Spinal cord (tissue), 10 donors: ENCODE results near the gene BAD. TPM values are rescaled to one million over a fixed set of nuclear protein-coding genes. Genes with fewer than 3 reads are reported as not detected.
A peak's percentile ranks its signal among the peaks of the same experiment; 100 is the strongest.
"Not testable (repeated sequence)": the region's sequence is repeated elsewhere in the genome, so short reads cannot be mapped to it uniquely, and the experiment has no call there.

Experiments used
- DNase-seq, 6 donors: peaks; one replicate each; pipeline versions ENCODE4 v3.0.0 to v3.0.0-alpha.2; 2013 to 2015; ENCODE audit warnings: low spot score in 6 of 6, low read depth in 4 of 6
- H3K27ac ChIP-seq: one replicate; pipeline ENCODE4 v1.5.1; 2013; ENCODE audit warnings: low read depth, low read length, control low read depth
- H3K27me3 ChIP-seq: one replicate; pipeline ENCODE4 v1.6.1; 2013; ENCODE audit warnings: low read length; ENCODE audit not compliant: control insufficient read depth, insufficient read depth
- H3K36me3 ChIP-seq: one replicate; pipeline ENCODE4 v1.6.1; 2013; ENCODE audit warnings: low read length; ENCODE audit not compliant: control insufficient read depth, insufficient read depth
- H3K4me1 ChIP-seq: one replicate; pipeline ENCODE4 v1.6.1; 2013; ENCODE audit warnings: low read length; ENCODE audit not compliant: control insufficient read depth, insufficient read depth
- H3K4me3 ChIP-seq: one replicate; pipeline ENCODE4 v1.5.1; 2013; ENCODE audit warnings: low read depth, low read length, control low read depth
- H3K9me3 ChIP-seq: one replicate; pipeline ENCODE4 v1.6.1; 2013; ENCODE audit warnings: low read length; ENCODE audit not compliant: control insufficient read depth, insufficient read depth
- WGBS: methylation state at CpG from one replicate; pipeline ENCODE4 v1.1.5; 2013; ENCODE audit warnings: missing lambda C conversion rate; ENCODE audit not compliant: insufficient coverage; 5-methylcytosine and 5-hydroxymethylcytosine counted together
- long read RNA-seq, 4 donors: transcript quantifications; one replicate each; lab custom pipeline, GENCODE V29; 2026
- polyA plus RNA-seq, 2 donors: library from polyadenylated mRNA; unstranded; fragments of 120-200 nt; gene quantifications; one replicate each; pipeline ENCODE4 v1.2.1, GENCODE V29; 2013; ENCODE audit not compliant: insufficient read length in 2 of 2
- total RNA-seq, 2 donors: library from RNA; depleted of rRNA in 1 of 2; stranded (reverse); fragments of 120-200 nt in 1 of 2; fragments of >200 nt in 1 of 2; gene quantifications; one replicate each; pipeline versions ENCODE4 v1.2.3 to v1.2.4, GENCODE V29; 2013 to 2014
- donor health status: healthy.

BAD gene
- total RNA-seq (100 to 1,000 TPM in 1 of 2 donors, 10 to 100 TPM in 1; 41.5 to 123 TPM), polyA plus RNA-seq (100 to 1,000 TPM in 1 of 2 donors, 10 to 100 TPM in 1; 97.7 to 104 TPM)
- long read RNA-seq, donor 1, transcript BAD-203 (3 exons, 1,157 nt), result minor isoform, 18 of 142 reads
- long read RNA-seq, donor 1, transcript BAD-201 (4 exons, 929 nt), result major isoform, 69 of 142 reads
- long read RNA-seq, donor 1, partial matches to known transcripts, result 44 of 142 reads
- long read RNA-seq, donor 1, other reads (novel, unspliced or antisense), result 6 of 142 reads
- long read RNA-seq, donor 2, transcript BAD-203 (3 exons, 1,157 nt), result minor isoform, 5 of 55 reads
- long read RNA-seq, donor 2, transcript BAD-201 (4 exons, 929 nt), result major isoform, 22 of 55 reads
- long read RNA-seq, donor 2, partial matches to known transcripts, result 26 of 55 reads
- long read RNA-seq, donor 2, other reads (novel, unspliced or antisense), result 0 of 55 reads
- long read RNA-seq, donor 3, transcript BAD-201 (4 exons, 929 nt), result major isoform, 22 of 38 reads
- long read RNA-seq, donor 3, transcript BAD-203 (3 exons, 1,157 nt), result minor isoform, 8 of 38 reads
- long read RNA-seq, donor 3, partial matches to known transcripts, result 5 of 38 reads
- long read RNA-seq, donor 3, other reads (novel, unspliced or antisense), result 0 of 38 reads
- long read RNA-seq, donor 4, transcript BAD-201 (4 exons, 929 nt), result major isoform, 80 of 121 reads
- long read RNA-seq, donor 4, transcript BAD-205 (2 exons, 325 nt), result minor isoform, 7 of 121 reads
- long read RNA-seq, donor 4, transcript BAD-203 (3 exons, 1,157 nt), result minor isoform, 33 of 121 reads
- long read RNA-seq, donor 4, partial matches to known transcripts, result 0 of 121 reads
- long read RNA-seq, donor 4, other reads (novel, unspliced or antisense), result 0 of 121 reads

GRCh38 chr11:64284048-64284961, at the start of gene BAD:
Gene BAD (minus strand): TSS chr11:64284665. CDS start chr11:64284368, 297 bp downstream.
- Histone ChIP-seq H3K36me3 (peaks cover 64% of the 10 kb centered on the region), H3K27me3 (no peaks in the 10 kb centered on the region), H3K27ac (peak within 1 kb of the TSS; percentile 99), H3K4me1 (peaks cover 42% of the 10 kb centered on the region), H3K4me3 (peak within 1 kb of the TSS; percentile 74), H3K9me3 (no peaks in the 10 kb centered on the region)
- DNase-seq, result peak; percentile 82 to 98 (median 90)
- 5% methylated on average over 33 of the region's 44 CpGs for WGBS

DNA sequence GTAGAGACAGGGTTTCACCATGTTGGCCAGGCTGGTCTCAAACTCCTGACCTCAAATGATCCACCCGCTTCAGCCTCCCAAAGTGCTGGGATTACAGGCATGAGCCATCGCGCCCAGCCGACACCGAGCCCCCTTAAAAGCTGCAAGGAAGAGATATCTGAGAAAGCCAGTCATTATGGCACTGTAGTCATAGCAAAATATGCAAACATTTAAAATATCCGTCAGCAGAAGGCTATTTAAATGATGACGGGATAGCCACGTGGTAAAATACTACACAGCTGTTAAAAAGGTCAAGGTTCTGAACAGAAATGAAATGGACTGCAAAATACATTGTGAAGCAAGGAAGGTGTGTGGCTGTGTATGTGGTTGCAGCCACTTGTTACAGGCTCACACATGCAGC, 49.1 kb upstream of the BAD start:
- DNase-seq, result no peak
- Histone ChIP-seq H3K4me1 (peaks cover 7% of the 10 kb centered on the region), H3K27me3 (no peaks in the 10 kb centered on the region), H3K4me3 (no peak overlapping the region), H3K36me3 (peaks cover 3% of the 10 kb centered on the region), H3K9me3 (no peaks in the 10 kb centered on the region), H3K27ac (no peak overlapping the region)
- WGBS, result 80% methylated on average over 2 of the region's 8 CpGs

DNA sequence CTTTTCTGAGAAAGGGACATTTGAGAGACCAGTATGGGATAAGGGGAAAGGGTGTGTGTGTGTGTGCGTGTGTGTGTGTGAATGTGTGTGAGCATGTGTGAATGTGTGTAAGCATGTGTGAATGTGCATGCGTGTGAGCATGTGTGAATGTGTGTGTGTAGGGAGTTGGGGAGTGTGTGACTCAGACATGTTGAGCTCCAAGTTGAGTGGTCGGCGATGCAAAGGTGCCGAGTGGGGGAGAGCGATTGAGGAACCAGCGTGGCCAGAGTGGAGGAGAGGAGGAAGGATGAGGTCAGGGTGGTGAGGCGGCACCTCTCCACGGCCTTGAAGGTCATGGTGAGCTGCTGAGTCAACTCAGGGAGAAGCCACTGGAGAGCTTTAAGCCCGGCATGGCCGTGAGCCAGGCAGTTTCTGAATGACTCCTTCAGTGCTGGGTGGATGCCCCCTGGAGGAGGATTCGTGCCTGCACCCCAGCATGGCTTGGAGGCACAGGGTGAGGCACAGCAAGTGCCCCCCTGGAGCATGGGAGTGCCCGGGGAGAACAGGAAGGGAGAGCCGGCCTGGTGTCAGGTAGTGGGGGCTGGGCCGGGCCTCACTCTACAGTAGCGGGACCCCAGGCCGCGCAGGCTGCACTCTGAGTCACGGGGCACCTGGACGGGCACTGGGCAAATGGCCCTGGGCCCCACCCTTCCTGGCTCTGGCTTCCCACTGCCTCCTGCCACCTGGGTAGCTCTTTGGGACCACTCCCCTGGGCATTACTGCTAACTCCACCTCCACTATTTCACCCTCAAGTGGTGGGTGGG, 47.3 kb upstream of the BAD start:
- Histone ChIP-seq H3K27me3 (no peaks in the 10 kb centered on the region), H3K36me3 (peaks cover 3% of the 10 kb centered on the region), H3K9me3 (no peaks in the 10 kb centered on the region), H3K27ac (no peak overlapping the region), H3K4me1 (peaks cover 7% of the 10 kb centered on the region), H3K4me3 (no peak overlapping the region)
- WGBS, result 55% methylated on average over 20 of the region's 20 CpGs
- DNase-seq, result peak in 2 of 6 donors; percentile 18 to 52

DNA sequence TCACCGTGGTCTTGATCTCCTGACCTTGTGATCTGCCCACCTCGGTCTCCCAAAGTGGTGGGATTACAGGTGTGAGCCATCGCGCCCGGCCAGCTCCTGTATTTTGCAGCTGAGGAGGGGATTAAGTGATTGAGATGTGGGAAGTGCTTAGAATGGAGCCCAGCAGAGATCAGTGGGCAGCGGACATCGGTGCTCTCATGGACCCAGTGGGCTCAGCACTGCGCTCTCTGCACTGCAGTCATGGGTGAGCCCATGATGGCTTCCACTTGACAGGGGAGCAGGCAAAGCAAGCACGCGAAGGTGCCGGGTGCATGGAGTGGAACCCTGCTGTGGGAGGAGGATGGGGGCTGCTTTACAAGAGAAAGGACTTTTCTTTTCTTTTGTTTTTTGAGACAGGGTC, 46.4 kb upstream of the BAD start:
- Histone ChIP-seq H3K27me3 (no peaks in the 10 kb centered on the region), H3K4me3 (no peak overlapping the region), H3K27ac (no peak overlapping the region), H3K9me3 (no peaks in the 10 kb centered on the region), H3K4me1 (peaks cover 7% of the 10 kb centered on the region), H3K36me3 (peaks cover 3% of the 10 kb centered on the region)
- no peak for DNase-seq
- 69% methylated on average over 10 of the region's 11 CpGs for WGBS

DNA sequence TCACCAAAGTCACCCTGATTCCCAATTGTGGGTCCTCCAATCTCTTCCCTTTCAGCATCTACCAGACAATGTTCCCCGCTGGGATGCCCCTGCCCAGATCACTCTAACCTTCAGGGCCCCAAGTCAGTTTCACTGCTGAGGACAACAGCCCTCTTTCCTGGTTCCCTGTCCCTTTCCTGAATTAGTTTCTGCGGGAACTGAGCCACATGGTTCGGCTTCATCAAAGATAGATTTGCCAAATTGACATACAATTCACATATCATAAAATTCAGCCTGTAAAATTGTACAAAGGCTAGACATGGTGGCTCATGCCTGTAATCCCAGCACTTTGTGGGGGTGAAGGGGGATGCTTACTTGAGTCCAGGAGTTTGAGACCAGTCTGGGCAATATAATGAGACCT, 43.5 kb upstream of the BAD start:
- no peak for DNase-seq
- Histone ChIP-seq H3K36me3 (peaks cover 16% of the 10 kb centered on the region), H3K9me3 (no peaks in the 10 kb centered on the region), H3K27ac (no peak overlapping the region), H3K27me3 (no peaks in the 10 kb centered on the region), H3K4me3 (no peak overlapping the region), H3K4me1 (peaks cover 7% of the 10 kb centered on the region)
- 84% methylated on average over 3 of the region's 3 CpGs for WGBS

DNA sequence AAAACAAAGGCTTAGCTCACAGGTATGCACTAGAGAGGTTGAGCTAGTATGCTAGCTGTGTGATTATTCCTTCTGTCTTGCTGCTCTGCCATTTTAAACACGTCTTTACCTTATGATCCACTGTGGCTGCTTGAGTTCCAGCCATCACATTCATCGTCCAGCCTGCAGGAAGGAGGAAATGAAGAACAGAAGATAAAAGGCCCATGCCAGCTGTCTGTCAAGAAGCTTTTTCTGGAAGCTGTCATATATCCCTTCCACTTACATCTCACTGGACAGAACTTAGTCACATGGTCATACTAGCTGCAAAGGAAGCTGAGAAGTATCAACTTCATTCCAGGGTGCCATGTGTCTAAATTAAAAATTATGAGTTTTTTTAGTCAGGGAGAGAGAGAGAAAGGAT, 42.9 kb upstream of the BAD start:
- H3K27ac ChIP-seq, result no peak overlapping the region
- peaks cover 7% of the 10 kb centered on the region for H3K4me1 ChIP-seq
- no peak overlapping the region for H3K4me3 ChIP-seq
- no CpG with 5 or more reads among the region's 2 CpGs for WGBS
- H3K9me3 ChIP-seq, result no peaks in the 10 kb centered on the region
- DNase-seq, result no peak
- no peaks in the 10 kb centered on the region for H3K27me3 ChIP-seq
- peaks cover 22% of the 10 kb centered on the region for H3K36me3 ChIP-seq

GRCh38 chr11:64324692-64325469, 40.4 kb upstream of the BAD start:
- no peak for DNase-seq

DNA sequence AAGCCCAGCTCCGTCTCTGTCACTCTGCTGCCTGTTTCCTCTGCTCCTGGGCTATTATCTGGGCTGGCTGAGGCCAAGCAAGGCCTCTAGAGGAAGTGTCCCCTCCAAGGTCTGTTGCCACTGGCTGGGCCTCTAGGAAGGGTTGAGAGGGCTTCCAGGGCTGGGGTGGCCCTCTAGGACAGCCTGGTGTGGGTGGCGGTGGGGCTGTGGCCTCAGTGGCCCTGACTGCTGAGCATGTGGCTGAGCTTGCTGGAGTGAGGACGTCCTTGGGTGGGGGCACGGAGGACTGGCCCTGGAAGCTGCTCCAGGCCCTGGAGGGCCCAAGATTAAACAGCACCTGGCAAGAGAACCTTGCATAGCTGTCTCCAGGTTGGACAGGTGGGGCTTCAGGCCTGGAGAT, 39.5 kb upstream of the BAD start:
- not testable (repeated sequence) for DNase-seq, H3K9me3 ChIP-seq, H3K4me1 ChIP-seq, H3K4me3 ChIP-seq, H3K27ac ChIP-seq, H3K27me3 ChIP-seq
- WGBS, result 91% methylated on average over 4 of the region's 4 CpGs
- peaks cover 40% of the 10 kb centered on the region for H3K36me3 ChIP-seq

More at GRCh38 chr11:64324692-64325469, 40.4 kb upstream of the BAD start:
- Histone ChIP-seq H3K4me1 (no peaks in the 10 kb centered on the region), H3K9me3 (no peaks in the 10 kb centered on the region), H3K4me3 (no peak overlapping the region), H3K27me3 (no peaks in the 10 kb centered on the region), H3K27ac (no peak overlapping the region), H3K36me3 (peaks cover 37% of the 10 kb centered on the region)
- WGBS, result 92% methylated on average over 5 of the region's 11 CpGs
